ENCODE results near the gene IWS1. TPM values are rescaled to one million over a fixed set of nuclear protein-coding genes. Genes with fewer than 3 reads are reported as not detected.

IWS1 gene
- total and polyA plus RNA-seq, 9 of the 15 experiments (the other 6 are each of a cell fraction or from before 2014, with no cell fraction given) = 20.8 to 67.2 (median 46.6) TPM

GRCh38 chr2:127479219-127479825 is 47.0 kb downstream of the IWS1 start (continued):
- peak; percentile 63; the same call in 1 of the 2 replicates for TF ChIP-seq REST (IDR thresholded peaks at IDR 0.05; ENCODE audit: borderline replicate concordance)
- no peak for TF ChIP-seq REST (CRISPR knock-in tag; IDR thresholded peaks at IDR 0.05; ENCODE audit: low read depth)
- TF ChIP-seq TCF3 (CRISPR knock-in tag; IDR thresholded peaks at IDR 0.05) = no peak
